Measurements from ENCODE around the gene NCBP2. TPM values are rescaled to one million over a fixed set of nuclear protein-coding genes. Genes with fewer than 3 reads are reported as not detected.

The NCBP2 gene
- total RNA-seq = 16.9 TPM

DNA sequence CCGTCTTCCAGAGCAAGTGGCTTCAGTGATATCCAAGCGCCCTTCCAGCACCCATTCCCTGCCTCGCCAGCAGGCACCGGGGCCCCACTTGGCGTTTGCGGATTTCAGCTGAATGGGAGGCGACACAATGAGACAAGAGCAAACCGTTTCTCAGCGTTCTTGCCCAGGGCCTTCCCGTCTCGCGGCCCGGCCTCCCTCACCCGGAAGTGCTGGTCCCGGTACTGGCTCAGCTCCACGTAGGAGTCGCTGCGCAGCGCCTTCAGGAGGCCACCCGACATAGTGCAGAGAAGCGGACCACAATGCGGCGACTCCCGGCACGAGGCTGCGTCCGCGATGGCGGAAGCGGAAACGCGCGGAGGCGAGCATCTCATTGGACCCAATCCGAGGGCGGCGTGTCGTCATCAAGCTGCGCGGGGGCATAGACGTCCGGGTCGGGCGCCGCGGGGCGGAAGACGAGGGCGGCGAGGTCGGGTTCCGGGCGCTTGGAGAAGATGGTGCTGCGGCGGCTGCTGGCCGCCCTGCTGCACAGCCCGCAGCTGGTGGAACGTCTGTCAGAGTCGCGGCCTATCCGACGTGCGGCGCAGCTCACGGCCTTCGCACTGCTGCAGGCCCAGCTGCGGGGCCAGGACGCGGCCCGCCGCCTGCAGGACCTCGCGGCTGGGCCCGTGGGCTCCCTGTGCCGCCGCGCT, at the start of gene NCBP2:
Gene NCBP2 (minus strand): TSS at position 303 of the 689 bp plus-strand sequence. CDS start 25 bp downstream, at position 278.
- DNase-seq (ENCODE audit: low spot score in 2 of 2) = peak; percentile 95 to 99
- Histone ChIP-seq H3K9me3 (no peaks in the 10 kb centered on the region), H3K27me3 (no peaks in the 10 kb centered on the region), H3K27ac (peak within 1 kb of the TSS; percentile 88 to 96), H3K36me3 (peaks cover 14 to 15% of the 10 kb centered on the region in 2 donors), H3K4me1 (peaks cover 14 to 17% of the 10 kb centered on the region in 2 donors), H3K4me3 (peak within 1 kb of the TSS; percentile 93 to 100)
- intact Hi-C loops (cut with DNase I) = loop anchor here (1.0 to 5.0 kb wide), 6 partner anchors 26 to 440 kb away; partner anchors contain the start of genes CEP19, FBXO45, PAK2 and PIGX
- TF ChIP-seq, protein P1, sequence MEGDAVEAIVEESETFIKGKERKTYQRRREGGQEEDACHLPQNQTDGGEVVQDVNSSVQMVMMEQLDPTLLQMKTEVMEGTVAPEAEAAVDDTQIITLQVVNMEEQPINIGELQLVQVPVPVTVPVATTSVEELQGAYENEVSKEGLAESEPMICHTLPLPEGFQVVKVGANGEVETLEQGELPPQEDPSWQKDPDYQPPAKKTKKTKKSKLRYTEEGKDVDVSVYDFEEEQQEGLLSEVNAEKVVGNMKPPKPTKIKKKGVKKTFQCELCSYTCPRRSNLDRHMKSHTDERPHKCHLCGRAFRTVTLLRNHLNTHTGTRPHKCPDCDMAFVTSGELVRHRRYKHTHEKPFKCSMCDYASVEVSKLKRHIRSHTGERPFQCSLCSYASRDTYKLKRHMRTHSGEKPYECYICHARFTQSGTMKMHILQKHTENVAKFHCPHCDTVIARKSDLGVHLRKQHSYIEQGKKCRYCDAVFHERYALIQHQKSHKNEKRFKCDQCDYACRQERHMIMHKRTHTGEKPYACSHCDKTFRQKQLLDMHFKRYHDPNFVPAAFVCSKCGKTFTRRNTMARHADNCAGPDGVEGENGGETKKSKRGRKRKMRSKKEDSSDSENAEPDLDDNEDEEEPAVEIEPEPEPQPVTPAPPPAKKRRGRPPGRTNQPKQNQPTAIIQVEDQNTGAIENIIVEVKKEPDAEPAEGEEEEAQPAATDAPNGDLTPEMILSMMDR (IDR thresholded peaks at IDR 0.05) = peak; percentile 56 to 68 (median 61)

DNA sequence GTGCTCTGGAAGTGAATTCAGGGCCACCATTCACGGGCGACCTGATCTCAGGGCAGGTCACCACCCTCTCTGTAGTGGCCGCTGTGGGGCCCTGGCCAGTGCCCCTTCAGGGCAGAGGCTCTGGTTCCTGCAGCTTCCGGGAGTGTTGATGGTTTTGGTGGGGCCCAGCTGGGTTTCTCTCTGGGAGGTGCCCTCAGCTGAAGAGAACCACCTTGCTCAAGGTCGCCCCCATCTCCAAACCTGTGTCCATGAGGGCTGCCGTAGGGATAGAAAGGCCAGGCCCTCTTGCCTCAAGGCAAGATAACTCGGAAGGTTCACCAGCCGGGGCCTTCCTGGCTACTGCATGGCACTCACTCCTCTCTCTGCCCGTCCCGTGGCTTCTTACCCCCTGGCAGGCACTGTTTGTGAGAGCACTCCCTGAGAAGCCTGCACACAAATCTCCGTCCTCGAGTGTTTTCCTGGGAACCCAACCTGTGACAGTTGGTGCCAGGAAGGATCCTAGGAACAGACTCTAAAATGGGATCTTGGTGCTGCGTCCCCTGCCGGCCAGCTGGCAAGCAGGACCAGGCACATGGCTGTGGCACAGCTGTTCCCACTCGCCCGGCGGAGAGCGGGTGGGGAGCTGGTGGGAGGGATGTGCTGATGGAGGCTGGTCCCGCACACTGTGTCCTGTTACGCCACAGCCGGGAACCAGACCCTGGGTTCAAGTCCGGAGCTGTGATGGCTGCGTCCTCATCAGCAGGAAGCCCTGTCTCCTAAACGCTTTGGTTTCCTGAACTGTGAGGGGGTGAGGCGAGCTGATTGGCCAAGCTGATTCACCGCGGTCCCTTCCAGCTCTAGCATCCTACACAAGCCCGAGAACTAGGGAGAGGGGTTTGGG, 49.5 kb upstream of the NCBP2 start:
- H3K4me1 ChIP-seq = no peaks in the 10 kb centered on the region
- H3K9me3 ChIP-seq = no peaks in the 10 kb centered on the region
- no peak overlapping the region for H3K27ac ChIP-seq
- intact Hi-C loops (cut with DNase I) = no loop called here
- no peaks in the 10 kb centered on the region for H3K27me3 ChIP-seq
- H3K4me3 ChIP-seq = no peak overlapping the region
- DNase-seq (ENCODE audit: low spot score in 2 of 2) = no peak
- TF ChIP-seq, protein P1 (IDR thresholded peaks at IDR 0.05) = no peak
- no peaks in the 10 kb centered on the region for H3K36me3 ChIP-seq

DNA sequence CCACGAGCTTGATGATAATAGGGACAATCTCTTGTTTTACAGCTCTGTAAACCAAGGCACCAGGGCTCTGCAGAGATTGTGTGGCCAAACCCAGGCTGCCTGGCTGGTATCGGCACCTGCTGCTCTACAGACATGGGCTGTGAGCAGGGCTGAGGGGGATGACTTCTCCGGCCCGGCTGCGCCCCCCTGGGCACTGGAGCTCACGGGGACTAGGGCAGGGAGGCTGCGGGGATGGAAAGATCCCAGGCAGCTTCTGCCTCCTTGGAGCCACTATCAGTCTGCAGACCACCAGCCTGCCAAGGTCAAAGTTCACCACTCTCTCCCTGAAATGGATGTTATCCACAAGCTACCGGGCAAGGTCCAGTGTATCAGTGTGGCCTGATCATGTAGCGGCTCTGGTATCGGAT, 48.3 kb upstream of the NCBP2 start:
- no peaks in the 10 kb centered on the region for H3K9me3 ChIP-seq

DNA sequence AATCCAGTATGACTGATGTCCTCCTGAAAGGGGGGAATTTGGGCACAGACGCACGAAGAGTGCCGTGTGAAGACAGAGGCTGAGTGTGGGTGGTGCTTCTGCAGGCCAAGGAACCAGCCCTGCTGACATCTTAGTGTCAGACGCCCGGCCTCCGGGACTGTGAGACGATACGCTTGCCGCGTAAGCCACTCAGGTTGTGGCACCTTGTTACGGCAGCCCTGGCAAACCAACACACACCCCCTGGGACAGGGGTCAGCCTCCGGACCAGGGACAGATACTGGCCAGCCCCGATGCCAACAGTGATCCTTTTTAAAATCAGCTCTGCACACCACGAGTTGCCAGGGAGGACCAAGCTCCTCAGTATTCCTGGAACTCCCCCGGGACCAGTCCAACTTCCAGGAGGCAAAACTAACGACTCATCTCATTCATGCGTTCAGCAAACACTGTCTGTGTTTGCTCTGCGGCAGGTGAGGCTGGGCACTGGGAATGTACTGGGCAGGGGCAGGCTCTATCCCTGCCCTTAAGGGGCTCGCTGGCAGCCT, 47.5 kb upstream of the NCBP2 start:
- no peak for DNase-seq (ENCODE audit: low spot score in 2 of 2)
- TF ChIP-seq, protein P1 (IDR thresholded peaks at IDR 0.05) = no peak
- Histone ChIP-seq H3K36me3 (no peaks in the 10 kb centered on the region), H3K4me1 (no peaks in the 10 kb centered on the region), H3K27me3 (no peaks in the 10 kb centered on the region), H3K9me3 (no peaks in the 10 kb centered on the region), H3K27ac (no peak overlapping the region), H3K4me3 (no peak overlapping the region)
- intact Hi-C loops (cut with DNase I) = no loop called here

More for the DNA sequence above, 48.3 kb upstream of the NCBP2 start:
- H3K4me3 ChIP-seq = no peak overlapping the region
- H3K27me3 ChIP-seq = no peaks in the 10 kb centered on the region
- no peaks in the 10 kb centered on the region for H3K4me1 ChIP-seq
- no peak overlapping the region for H3K27ac ChIP-seq
- intact Hi-C loops (cut with DNase I) = no loop called here
- no peak for DNase-seq (ENCODE audit: low spot score in 2 of 2)
- H3K36me3 ChIP-seq = no peaks in the 10 kb centered on the region
- TF ChIP-seq, protein P1 (IDR thresholded peaks at IDR 0.05) = no peak

DNA sequence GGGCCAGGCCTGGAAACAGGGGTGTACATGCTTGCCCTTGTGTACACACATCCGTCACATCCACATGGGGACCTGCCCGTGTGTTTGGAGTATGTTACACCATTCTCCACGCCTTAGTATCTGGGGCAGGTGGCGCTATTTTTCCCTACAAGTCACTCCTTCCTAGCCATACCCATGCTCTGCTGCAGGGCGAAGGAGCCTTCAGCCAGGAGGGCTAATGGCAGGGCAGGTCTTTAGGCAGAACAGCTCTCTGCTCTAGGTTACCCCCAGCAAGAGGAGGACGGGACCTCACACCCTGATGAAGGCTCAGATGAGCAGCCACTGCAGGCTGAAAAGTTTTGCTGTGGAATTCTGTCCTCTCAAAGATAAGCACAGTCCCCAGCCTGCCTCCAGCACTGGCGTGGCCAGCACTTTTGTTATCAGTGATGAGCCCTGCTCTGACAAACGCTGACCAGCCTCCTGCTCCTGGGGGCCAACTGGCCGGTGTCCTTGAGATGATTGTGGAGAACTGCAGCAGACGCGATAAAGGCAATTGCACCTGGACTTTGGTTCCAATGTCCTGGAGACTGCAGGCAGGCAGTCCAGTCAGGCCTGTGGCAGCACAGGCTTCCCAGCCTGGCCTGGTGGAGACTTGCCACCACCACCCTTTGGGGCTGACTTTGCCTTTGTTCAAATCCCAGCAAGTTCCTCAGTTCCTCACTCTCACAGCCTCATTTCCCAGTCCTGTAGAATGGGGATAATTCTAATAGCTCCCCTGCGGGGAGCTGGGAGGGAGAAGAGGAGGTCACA, 46.1 kb upstream of the NCBP2 start:
- H3K27ac ChIP-seq = no peak overlapping the region
- TF ChIP-seq, protein P1 (IDR thresholded peaks at IDR 0.05) = no peak
- no peaks in the 10 kb centered on the region for H3K27me3 ChIP-seq
- H3K36me3 ChIP-seq = no peaks in the 10 kb centered on the region
- intact Hi-C loops (cut with DNase I) = no loop called here
- H3K4me1 ChIP-seq = no peaks in the 10 kb centered on the region
- no peaks in the 10 kb centered on the region for H3K9me3 ChIP-seq
- no peak overlapping the region for H3K4me3 ChIP-seq
- DNase-seq (ENCODE audit: low spot score in 2 of 2) = no peak
